Prostate gland (tissue), 2 donors: ENCODE measurements around the gene IGSF23. TPM values are rescaled to one million over a fixed set of nuclear protein-coding genes. Genes with fewer than 3 reads are reported as not detected.
"Not testable (repeated sequence)": the region's sequence is repeated elsewhere in the genome, so short reads cannot be mapped to it uniquely, and the experiment has no call there.

Source experiments
- DNase-seq: peaks from one replicate; pipeline ENCODE4 v3.0.0-alpha.2; 2019; ENCODE audit warnings: low spot score
- H3K27ac ChIP-seq, 2 donors: fragments of 200-600 bp; sonication (generic); 2 replicates each; pipeline ENCODE4 v1.5.1; 2017 to 2019
- H3K27me3 ChIP-seq: fragments of 200-600 bp; sonication (generic); replicated peaks from 2 replicates; pipeline ENCODE4 v1.5.1; 2019; ENCODE audit not compliant: insufficient read depth
- H3K36me3 ChIP-seq, 2 donors: fragments of 200-600 bp; sonication (generic); 1 replicate in 1 of 2; 2 replicates in 1 of 2; pipeline versions ENCODE4 v1.5.1 to v1.8.1; 2017 to 2019
- H3K4me1 ChIP-seq: fragments of 200-600 bp; sonication (generic); replicated peaks from 2 replicates; pipeline ENCODE4 v1.5.1; 2019
- H3K4me3 ChIP-seq, 2 donors: fragments of 200-600 bp; sonication (generic); 2 replicates each; pipeline ENCODE4 v1.5.1; 2017 to 2019
- H3K9me3 ChIP-seq: fragments of 200-600 bp; sonication (generic); 2 replicates; pipeline ENCODE4 v1.5.1; 2017
- POLR2A ChIP-seq: fragments of 450-650 bp; IDR thresholded peaks from one replicate; pipeline ENCODE4 v1.6.1; 2016; ENCODE audit warnings: antibody characterized with exemption, mild to moderate bottlenecking
- POLR2AphosphoS5 ChIP-seq: sonication (generic); formaldehyde crosslinking; IDR thresholded peaks from one replicate; pipeline ENCODE4 v1.6.1; 2017; ENCODE audit warnings: antibody characterized with exemption
- WGBS: methylation state at CpG from one replicate; pipeline ENCODE4 v1.1.5; 2018; 5-methylcytosine and 5-hydroxymethylcytosine counted together
- intact Hi-C: fragments of 100-400 bp; cut with DNase I; formaldehyde crosslinking; loops from one replicate; pipeline ENCODE4 v1.14.2; 2022
- total RNA-seq, 2 donors: library from RNA; depleted of rRNA; stranded (reverse); fragments of >200 nt; gene quantifications; one replicate each; pipeline ENCODE4 v1.1.0, GENCODE V29; 2016
- TF ChIP-seq, protein P1 (sequence below), 4 experiments: fragments of 200-600 bp in 2 of 4; fragments of 450-650 bp in 2 of 4; sonication (generic) in 2 of 4; IDR thresholded peaks; 1 replicate in 3 of 4; 2 replicates in 1 of 4; pipeline ENCODE4 v1.5.1; 2016 to 2019; ENCODE audit warnings: antibody characterized with exemption in 4 of 4, mild to moderate bottlenecking in 2 of 4, moderate library complexity in 2 of 4

Gene IGSF23
- total RNA-seq, 2 donors from 2014 or later: not detected

DNA sequence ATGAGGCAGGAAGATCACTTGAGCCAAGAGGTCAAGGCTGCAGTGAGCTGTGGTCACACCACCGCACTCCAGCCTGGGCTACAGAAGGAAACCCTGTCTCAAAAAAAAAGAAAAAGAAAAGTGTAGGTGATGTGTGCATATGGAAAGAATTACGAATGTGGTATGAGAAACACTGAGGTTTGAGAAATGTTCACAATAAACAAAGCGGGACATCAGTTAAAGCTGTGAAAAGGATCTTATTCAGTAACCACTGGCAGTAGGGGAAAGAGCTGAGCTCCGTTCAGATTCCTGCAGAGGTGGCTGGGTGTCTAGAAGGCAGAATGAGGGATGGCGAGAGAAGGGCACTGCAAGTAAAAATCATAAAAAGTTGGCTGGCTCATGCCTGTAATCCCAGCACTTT, 4.1 kb upstream of the IGSF23 start:
- WGBS: 76% methylated on average over 5 of the region's 5 CpGs
- H3K27ac ChIP-seq: no peak overlapping the region
- DNase-seq: no peak
- TF ChIP-seq, protein P1, sequence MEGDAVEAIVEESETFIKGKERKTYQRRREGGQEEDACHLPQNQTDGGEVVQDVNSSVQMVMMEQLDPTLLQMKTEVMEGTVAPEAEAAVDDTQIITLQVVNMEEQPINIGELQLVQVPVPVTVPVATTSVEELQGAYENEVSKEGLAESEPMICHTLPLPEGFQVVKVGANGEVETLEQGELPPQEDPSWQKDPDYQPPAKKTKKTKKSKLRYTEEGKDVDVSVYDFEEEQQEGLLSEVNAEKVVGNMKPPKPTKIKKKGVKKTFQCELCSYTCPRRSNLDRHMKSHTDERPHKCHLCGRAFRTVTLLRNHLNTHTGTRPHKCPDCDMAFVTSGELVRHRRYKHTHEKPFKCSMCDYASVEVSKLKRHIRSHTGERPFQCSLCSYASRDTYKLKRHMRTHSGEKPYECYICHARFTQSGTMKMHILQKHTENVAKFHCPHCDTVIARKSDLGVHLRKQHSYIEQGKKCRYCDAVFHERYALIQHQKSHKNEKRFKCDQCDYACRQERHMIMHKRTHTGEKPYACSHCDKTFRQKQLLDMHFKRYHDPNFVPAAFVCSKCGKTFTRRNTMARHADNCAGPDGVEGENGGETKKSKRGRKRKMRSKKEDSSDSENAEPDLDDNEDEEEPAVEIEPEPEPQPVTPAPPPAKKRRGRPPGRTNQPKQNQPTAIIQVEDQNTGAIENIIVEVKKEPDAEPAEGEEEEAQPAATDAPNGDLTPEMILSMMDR (IDR thresholded peaks at IDR 0.05): no peak
- no peak for TF ChIP-seq POLR2A
- no peak for TF ChIP-seq POLR2AphosphoS5
- H3K9me3 ChIP-seq: no peaks in the 10 kb centered on the region
- no peaks in the 10 kb centered on the region for H3K36me3 ChIP-seq
- H3K4me3 ChIP-seq: no peak overlapping the region
- intact Hi-C loops: no loop called here
- H3K27me3 ChIP-seq: no peaks in the 10 kb centered on the region
- H3K4me1 ChIP-seq: no peaks in the 10 kb centered on the region

DNA sequence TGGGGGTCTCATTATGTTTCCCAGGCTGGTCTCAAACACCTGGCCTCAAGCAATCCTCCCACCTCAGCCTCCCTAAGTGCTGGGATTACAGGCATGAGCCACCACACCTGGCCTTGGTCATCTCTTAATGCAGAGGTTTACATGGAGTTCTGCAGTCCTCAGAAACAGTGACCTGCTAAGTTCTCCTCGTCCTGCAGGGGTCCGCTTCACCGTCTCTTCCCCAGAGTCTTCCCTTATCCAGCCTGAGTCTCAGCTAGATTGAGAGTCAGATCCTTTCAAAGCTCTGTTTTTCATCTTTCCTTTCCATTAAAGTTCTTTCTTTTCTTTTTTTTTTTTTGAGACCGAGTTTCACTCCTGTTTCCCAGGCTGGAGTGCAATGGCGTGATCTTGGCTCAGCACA, 2.9 kb upstream of the IGSF23 start:
- intact Hi-C loops, H3K4me3 ChIP-seq, H3K4me1 ChIP-seq, H3K36me3 ChIP-seq, H3K9me3 ChIP-seq, H3K27ac ChIP-seq, H3K27me3 ChIP-seq, DNase-seq: not testable (repeated sequence)
- WGBS: 75% methylated on average over 5 of the region's 5 CpGs

DNA sequence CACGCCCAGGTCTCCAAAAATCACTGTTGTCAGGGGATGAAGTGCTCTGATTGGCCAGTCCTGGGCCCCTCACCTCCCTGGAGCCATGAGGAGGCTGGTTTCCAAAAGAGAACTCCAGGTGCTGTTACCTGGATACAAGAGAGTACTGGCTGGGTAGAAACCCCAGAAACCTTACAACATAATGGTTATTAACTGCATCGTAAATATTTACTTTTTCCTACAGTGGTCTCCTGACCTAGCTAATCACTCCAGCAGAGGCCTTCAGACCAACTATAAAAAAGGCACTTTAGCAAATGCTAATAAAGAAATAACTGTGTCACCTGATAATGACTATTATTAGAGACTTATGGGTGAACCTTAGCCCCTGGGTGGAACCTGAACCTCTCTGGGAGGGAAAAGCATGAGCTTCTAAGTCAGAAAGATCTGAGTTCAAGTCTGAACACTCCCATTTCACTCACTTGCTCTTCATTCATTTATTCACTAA, 1.5 kb upstream of the IGSF23 start:
- no peaks in the 10 kb centered on the region for H3K9me3 ChIP-seq
- no peak overlapping the region for H3K27ac ChIP-seq
- H3K4me3 ChIP-seq: no peak overlapping the region
- WGBS: 59% methylated on average over 2 of the region's 2 CpGs
- TF ChIP-seq POLR2A (no peak), POLR2AphosphoS5 (no peak)
- TF ChIP-seq, protein P1 (IDR thresholded peaks at IDR 0.05): no peak
- no peaks in the 10 kb centered on the region for H3K36me3 ChIP-seq
- no peaks in the 10 kb centered on the region for H3K4me1 ChIP-seq
- H3K27me3 ChIP-seq: no peaks in the 10 kb centered on the region
- DNase-seq: no peak
- intact Hi-C loops: no loop called here

DNA sequence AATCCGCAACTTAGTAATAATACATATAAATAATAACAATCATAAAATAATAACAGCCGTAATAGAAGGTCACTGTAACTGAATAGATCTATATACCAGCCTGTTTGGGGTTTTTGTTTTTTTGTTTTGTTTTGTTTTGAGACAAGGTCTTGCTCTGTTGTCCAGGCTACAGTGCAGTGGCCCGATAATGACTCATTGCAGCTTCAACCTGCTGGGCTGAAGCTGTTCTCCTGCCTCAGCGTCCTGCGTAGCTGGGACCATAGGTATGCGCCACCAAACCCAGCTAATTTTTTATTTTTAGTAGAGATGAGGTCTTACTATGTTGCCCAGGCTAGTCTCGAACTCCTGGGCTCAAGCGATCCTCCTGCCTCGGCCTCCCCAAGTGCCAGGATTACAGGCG, 950 bp downstream of the IGSF23 start:
- Histone ChIP-seq H3K27me3 (no peaks in the 10 kb centered on the region), H3K9me3 (no peaks in the 10 kb centered on the region), H3K36me3 (no peaks in the 10 kb centered on the region), H3K4me1 (no peaks in the 10 kb centered on the region), H3K27ac (no peak overlapping the region), H3K4me3 (no peak overlapping the region)
- 94% methylated on average over 10 of the region's 10 CpGs for WGBS
- no peak for DNase-seq
- TF ChIP-seq POLR2AphosphoS5 (no peak), POLR2A (no peak)
- TF ChIP-seq, protein P1 (IDR thresholded peaks at IDR 0.05): no peak
- intact Hi-C loops: no loop called here

DNA sequence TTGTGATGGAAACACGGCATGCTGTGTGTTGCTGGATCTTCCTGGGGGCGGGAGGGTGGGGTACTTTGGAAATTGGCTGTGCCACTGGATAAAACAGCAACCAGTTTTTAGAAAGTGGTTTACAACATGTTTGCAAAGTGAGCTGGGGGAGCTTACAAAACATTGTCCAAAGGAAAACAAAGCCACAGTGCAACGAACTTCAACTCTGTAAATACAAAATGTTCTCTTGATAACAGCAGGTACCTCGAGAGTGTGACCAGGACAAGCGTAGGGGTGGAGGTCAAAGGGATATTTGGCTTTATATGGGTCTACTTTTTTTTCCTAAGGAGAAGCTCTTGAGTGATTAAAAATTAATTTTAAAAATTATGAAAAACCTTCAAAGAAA, 2.5 kb downstream of the IGSF23 start:
- Histone ChIP-seq H3K4me3 (no peak overlapping the region), H3K9me3 (no peaks in the 10 kb centered on the region), H3K27me3 (no peaks in the 10 kb centered on the region), H3K4me1 (no peaks in the 10 kb centered on the region), H3K36me3 (no peaks in the 10 kb centered on the region), H3K27ac (no peak overlapping the region)
- intact Hi-C loops: no loop called here
- 32% methylated on average over 5 of the region's 5 CpGs for WGBS
- TF ChIP-seq, protein P1 (IDR thresholded peaks at IDR 0.05): no peak
- TF ChIP-seq POLR2AphosphoS5 (no peak), POLR2A (no peak)
- DNase-seq: no peak
